ENCODE results near the gene FAM117A.
A peak's percentile ranks its signal among the peaks of the same experiment; 100 is the strongest.

FAM117A gene

GRCh38 chr17:49700960-49701359, 63.0 kb downstream of the FAM117A start:
- TF ChIP-seq, protein P1, sequence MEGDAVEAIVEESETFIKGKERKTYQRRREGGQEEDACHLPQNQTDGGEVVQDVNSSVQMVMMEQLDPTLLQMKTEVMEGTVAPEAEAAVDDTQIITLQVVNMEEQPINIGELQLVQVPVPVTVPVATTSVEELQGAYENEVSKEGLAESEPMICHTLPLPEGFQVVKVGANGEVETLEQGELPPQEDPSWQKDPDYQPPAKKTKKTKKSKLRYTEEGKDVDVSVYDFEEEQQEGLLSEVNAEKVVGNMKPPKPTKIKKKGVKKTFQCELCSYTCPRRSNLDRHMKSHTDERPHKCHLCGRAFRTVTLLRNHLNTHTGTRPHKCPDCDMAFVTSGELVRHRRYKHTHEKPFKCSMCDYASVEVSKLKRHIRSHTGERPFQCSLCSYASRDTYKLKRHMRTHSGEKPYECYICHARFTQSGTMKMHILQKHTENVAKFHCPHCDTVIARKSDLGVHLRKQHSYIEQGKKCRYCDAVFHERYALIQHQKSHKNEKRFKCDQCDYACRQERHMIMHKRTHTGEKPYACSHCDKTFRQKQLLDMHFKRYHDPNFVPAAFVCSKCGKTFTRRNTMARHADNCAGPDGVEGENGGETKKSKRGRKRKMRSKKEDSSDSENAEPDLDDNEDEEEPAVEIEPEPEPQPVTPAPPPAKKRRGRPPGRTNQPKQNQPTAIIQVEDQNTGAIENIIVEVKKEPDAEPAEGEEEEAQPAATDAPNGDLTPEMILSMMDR (IDR thresholded peaks at IDR 0.05; ENCODE audit: low read depth, low read length): no peak
- in situ Hi-C loops (cut with HindIII; ENCODE audit: low sequenced_read_pairs): no loop called here
- H3K4me3 ChIP-seq (ENCODE audit: low read depth, low read length): no peak overlapping the region
- DNase-seq (ENCODE audit: low read depth, low spot score): no peak

DNA sequence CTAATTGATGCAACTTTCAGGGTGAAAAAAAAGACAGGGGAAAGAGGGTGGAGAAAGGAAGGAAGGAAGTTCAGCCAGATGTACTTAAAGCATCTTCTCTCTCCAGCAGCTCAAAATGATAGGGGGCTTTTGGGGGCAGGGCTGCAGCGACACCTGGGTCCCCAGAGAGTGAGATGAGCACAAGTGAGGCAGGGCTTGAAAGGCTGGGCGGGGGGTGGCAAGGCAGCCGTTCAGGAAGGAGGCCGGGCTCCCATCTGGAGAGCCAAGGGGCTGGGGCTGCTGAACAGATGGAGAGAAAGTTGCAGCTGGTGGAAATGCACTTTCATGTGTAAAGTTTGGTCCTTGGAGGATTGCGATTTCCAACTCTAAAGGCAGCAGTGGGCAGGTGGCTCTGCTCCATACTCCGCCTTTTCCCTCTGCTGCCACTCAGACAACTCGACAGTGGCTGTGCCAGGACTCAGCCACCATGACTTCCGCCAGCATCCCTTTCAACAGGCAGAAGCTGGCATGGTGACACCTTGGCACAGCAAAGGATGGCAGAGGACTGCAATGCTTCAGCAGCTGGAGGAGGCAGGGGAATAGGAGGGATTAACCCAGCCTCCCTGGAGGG, 63.9 kb downstream of the FAM117A start:
- DNase-seq (ENCODE audit: low read depth, low spot score): no peak
- TF ChIP-seq, protein P1 (IDR thresholded peaks at IDR 0.05; ENCODE audit: low read depth, low read length): no peak
- H3K4me3 ChIP-seq (ENCODE audit: low read depth, low read length): no peak overlapping the region
- in situ Hi-C loops (cut with HindIII; ENCODE audit: low sequenced_read_pairs): no loop called here

- TF ChIP-seq, protein P1 (IDR thresholded peaks at IDR 0.05; ENCODE audit: low read depth, low read length): no peak
- DNase-seq (ENCODE audit: low read depth, low spot score): no peak
- no peak overlapping the region for H3K4me3 ChIP-seq (ENCODE audit: low read depth, low read length)
- in situ Hi-C loops (cut with HindIII; ENCODE audit: low sequenced_read_pairs): no loop called here
These were observed 65.9 kb downstream of the FAM117A start for GRCh38 chr17:49698005-49698404.

DNA sequence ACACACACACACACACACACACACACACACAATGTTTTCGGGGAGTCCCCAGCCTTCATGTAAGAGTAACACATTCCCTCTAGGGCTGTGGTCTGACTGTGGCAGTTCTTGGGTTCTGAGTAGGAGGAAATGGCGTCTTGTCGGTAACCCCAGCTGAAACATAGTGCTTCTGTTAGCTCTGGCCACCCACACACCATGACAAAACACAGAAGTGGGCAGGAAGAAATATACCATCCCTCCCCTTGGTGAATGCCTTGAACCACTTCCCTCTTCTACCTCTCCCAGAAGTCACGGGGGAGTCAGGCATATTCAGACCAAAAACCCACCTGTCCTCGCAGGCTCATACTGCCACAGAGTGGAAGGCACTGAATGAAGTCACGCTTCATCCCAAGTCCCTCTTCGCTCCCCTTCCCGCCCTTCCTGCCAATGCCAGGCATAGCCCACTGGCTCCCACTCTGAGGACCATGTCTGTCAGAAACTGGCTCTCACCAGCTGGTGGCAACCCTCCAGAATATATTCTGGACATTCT, 67.6 kb downstream of the FAM117A start:
- TF ChIP-seq, protein P1 (IDR thresholded peaks at IDR 0.05; ENCODE audit: low read depth, low read length): no peak
- H3K4me3 ChIP-seq (ENCODE audit: low read depth, low read length): no peak overlapping the region
- DNase-seq (ENCODE audit: low read depth, low spot score): no peak
- in situ Hi-C loops (cut with HindIII; ENCODE audit: low sequenced_read_pairs): no loop called here

DNA sequence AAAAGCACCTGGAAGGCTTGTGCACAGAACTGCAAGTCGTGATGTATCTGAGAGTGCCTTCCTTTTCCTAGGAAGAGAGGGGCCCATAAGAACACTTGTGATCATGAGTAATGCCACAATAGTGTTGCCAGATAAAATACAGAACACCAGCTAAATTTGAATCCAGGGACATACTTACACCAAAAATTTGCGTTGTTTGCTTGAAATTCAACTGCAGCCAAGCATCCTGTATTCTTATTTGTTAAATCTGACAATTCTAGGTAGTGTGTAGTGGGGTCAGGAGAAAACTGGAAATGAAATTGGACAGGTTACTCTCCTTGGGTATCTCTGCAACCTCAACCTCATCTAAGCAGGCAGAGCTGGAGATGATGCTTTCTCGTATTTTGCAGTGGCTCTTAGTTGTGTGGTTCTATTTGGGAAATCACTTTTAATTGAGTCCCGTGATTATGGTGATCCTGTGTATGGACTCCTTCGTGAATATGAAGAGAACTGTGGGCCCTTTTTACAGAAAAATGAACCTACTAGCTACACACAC, 68.2 kb downstream of the FAM117A start:
- TF ChIP-seq, protein P1 (IDR thresholded peaks at IDR 0.05; ENCODE audit: low read depth, low read length): no peak
- no peak overlapping the region for H3K4me3 ChIP-seq (ENCODE audit: low read depth, low read length)
- in situ Hi-C loops (cut with HindIII; ENCODE audit: low sequenced_read_pairs): no loop called here
- DNase-seq (ENCODE audit: low read depth, low spot score): no peak

- no peak overlapping the region for H3K4me3 ChIP-seq (ENCODE audit: low read depth, low read length)
- in situ Hi-C loops (cut with HindIII; ENCODE audit: low sequenced_read_pairs): no loop called here
- TF ChIP-seq, protein P1 (IDR thresholded peaks at IDR 0.05; ENCODE audit: low read depth, low read length): peak; percentile 88
- peak; percentile 27 for DNase-seq (ENCODE audit: low read depth, low spot score)
These were observed 68.9 kb downstream of the FAM117A start for GRCh38 chr17:49694847-49695697.

Data from astrocyte of the spinal cord (primary cell).